Right lobe of liver (tissue), 6 donors: Measurements from ENCODE around the gene SLC26A11. TPM values are rescaled to one million over a fixed set of nuclear protein-coding genes. Genes with fewer than 3 reads are reported as not detected.

Experiments used
- ATAC-seq, 4 donors: fragments of 200-7000 bp; cut with Tn5 transposase; one replicate each; pipeline ENCODE4 v1.9.1; 2020; ENCODE audit warnings: mild to moderate bottlenecking in 4 of 4, moderate library complexity in 4 of 4
- DNase-seq, 3 donors: peaks; one replicate each; pipeline ENCODE4 v3.0.0-alpha.2; 2020
- H3K27ac ChIP-seq, 3 donors: fragments of 200-600 bp; one replicate each; pipeline ENCODE4 v1.8.0; 2022
- H3K27me3 ChIP-seq, 2 donors: fragments of 200-600 bp; one replicate each; pipeline ENCODE4 v1.8.0; 2022
- H3K36me3 ChIP-seq, 4 donors: fragments of 200-600 bp; sonication (generic) in 1 of 4; one replicate each; pipeline versions ENCODE4 v1.5.1 to v1.8.0; 2017 to 2022; ENCODE audit warnings: control low read depth in 1 of 4
- H3K4me1 ChIP-seq, 4 donors: fragments of 200-600 bp; sonication (generic) in 1 of 4; one replicate each; pipeline versions ENCODE4 v1.5.1 to v1.8.0; 2017 to 2022; ENCODE audit warnings: control low read depth in 1 of 4
- H3K4me3 ChIP-seq, 3 donors: fragments of 200-600 bp; one replicate each; pipeline ENCODE4 v1.8.0; 2022
- H3K9me3 ChIP-seq, 4 donors: fragments of 200-600 bp; sonication (generic) in 1 of 4; one replicate each; pipeline versions ENCODE4 v1.5.1 to v1.8.0; 2017 to 2022; ENCODE audit warnings: control low read depth in 1 of 4
- CTCF ChIP-seq, 4 donors: fragments of 200-600 bp in 3 of 4; fragments of 450-650 bp in 1 of 4; IDR thresholded peaks; one replicate each; pipeline versions ENCODE4 v1.5.1 to v1.8.0; 2016 to 2022; ENCODE audit warnings: antibody characterized with exemption in 4 of 4, mild to moderate bottlenecking in 2 of 4
- POLR2A ChIP-seq: fragments of 450-650 bp; IDR thresholded peaks from one replicate; pipeline ENCODE4 v1.6.1; 2017; ENCODE audit warnings: antibody characterized with exemption, mild to moderate bottlenecking
- WGBS: methylation state at CpG from one replicate; pipeline ENCODE4 v1.1.6; 2018; ENCODE audit warnings: low coverage, low lambda C conversion rate; ENCODE audit not compliant: insufficient coverage; ENCODE audit errors: missing lambda C conversion rate; 5-methylcytosine and 5-hydroxymethylcytosine counted together
- intact Hi-C, 2 donors: fragments of 100-400 bp; cut with DNase I; formaldehyde crosslinking; loops; one replicate each; pipeline versions ENCODE4 v1.11.2 to v1.14.1; 2022
- total RNA-seq, 6 experiments: library from RNA; depleted of rRNA in 2 of 6; stranded (reverse); fragments of >200 nt in 2 of 6; fragmentation: NEBNext Ultra II Directional in 3 of 6; extraction: Animal tissue kit (Norgen Biotek cat#: 25700) in 3 of 6; gene quantifications; one replicate each; pipeline versions ENCODE4 v1.1.0 to v1.2.4, GENCODE V29; 2016 to 2023
- donor health status: DM: no; HTN: yes; CAD: no.
- donor health status: DM: no; HTN: no; CAD: no.
- donor health status: DM: no; HTN: no; CAD: no.
- donor health status: DM: no; HTN: yes; CAD: no.
- donor health status: DM: no; HTN: yes; CAD: no.

SLC26A11 gene
- total RNA-seq, 6 experiments from 2014 or later, result 5.8 to 9.8 (median 6.5) TPM

GRCh38 chr17:80220736-80221215 lies 549 bp downstream of the SLC26A11 start:
- H3K36me3 ChIP-seq, result peaks cover 0 to 6% (median 0%) of the 10 kb centered on the region in 4 donors
- 5% methylated on average over 13 of the region's 41 CpGs for WGBS
- peak overlapping the region; percentile 86 to 95 (median 93) for H3K4me3 ChIP-seq
- H3K27ac ChIP-seq, result peak overlapping the region in 2 of 3 donors; percentile 31 to 80
- no peak for DNase-seq
- TF ChIP-seq CTCF (IDR thresholded peaks at IDR 0.05) (no peak), POLR2A (no peak)
- peaks cover 0 to 6% (median 2%) of the 10 kb centered on the region in 4 donors for H3K4me1 ChIP-seq
- intact Hi-C loops, result no loop called here
- no peaks in the 10 kb centered on the region for H3K9me3 ChIP-seq
- H3K27me3 ChIP-seq, result no peaks in the 10 kb centered on the region
- peak; percentile 2 to 26 (median 12) for ATAC-seq

GRCh38 chr17:80221351-80222105 lies 1.3 kb downstream of the SLC26A11 start:
- Histone ChIP-seq H3K4me3 (peak overlapping the region in 2 of 3 donors; percentile 93 to 95), H3K27ac (no peak overlapping the region), H3K27me3 (no peaks in the 10 kb centered on the region), H3K4me1 (peaks cover 0 to 6% (median 2%) of the 10 kb centered on the region in 4 donors), H3K36me3 (peaks cover 0 to 2% (median 0%) of the 10 kb centered on the region in 4 donors), H3K9me3 (no peaks in the 10 kb centered on the region)
- intact Hi-C loops, result no loop called here
- TF ChIP-seq POLR2A, result no peak
- no peak for TF ChIP-seq CTCF (IDR thresholded peaks at IDR 0.05)
- DNase-seq, result no peak
- 87% methylated on average over 7 of the region's 29 CpGs for WGBS
- ATAC-seq, result no peak

- Histone ChIP-seq H3K27me3 (no peaks in the 10 kb centered on the region), H3K4me1 (peaks cover 0 to 6% (median 2%) of the 10 kb centered on the region in 4 donors), H3K36me3 (no peaks in the 10 kb centered on the region), H3K4me3 (no peak overlapping the region), H3K27ac (no peak overlapping the region), H3K9me3 (no peaks in the 10 kb centered on the region)
- no peak for ATAC-seq
- WGBS, result 100% methylated on average over 1 of the region's 18 CpGs
- intact Hi-C loops, result no loop called here
- no peak for DNase-seq
- TF ChIP-seq CTCF (IDR thresholded peaks at IDR 0.05) (no peak), POLR2A (no peak)
Measured at GRCh38 chr17:80222376-80223141, 2.3 kb downstream of the SLC26A11 start.

GRCh38 chr17:80223142-80223815 lies 3.1 kb downstream of the SLC26A11 start:
- peaks cover 0 to 6% (median 2%) of the 10 kb centered on the region in 4 donors for H3K4me1 ChIP-seq
- intact Hi-C loops, result no loop called here
- WGBS, result 79% methylated on average over 8 of the region's 18 CpGs
- no peaks in the 10 kb centered on the region for H3K9me3 ChIP-seq
- no peaks in the 10 kb centered on the region for H3K36me3 ChIP-seq
- ATAC-seq, result no peak
- no peaks in the 10 kb centered on the region for H3K27me3 ChIP-seq
- no peak overlapping the region for H3K4me3 ChIP-seq
- TF ChIP-seq CTCF (IDR thresholded peaks at IDR 0.05) (no peak), POLR2A (no peak)
- no peak for DNase-seq
- H3K27ac ChIP-seq, result no peak overlapping the region
